ENCODE results near the gene MARK2. TPM values are rescaled to one million over a fixed set of nuclear protein-coding genes. Genes with fewer than 3 reads are reported as not detected.

The MARK2 gene
- total RNA-seq, 1 experiment from 2014 or later, result 12.5 TPM

- no peak for DNase-seq (ENCODE audit: low read depth)
Measured at GRCh38 chr11:63829823-63830489, 9.0 kb upstream of the MARK2 start.

GRCh38 chr11:63831326-63831725, 7.6 kb upstream of the MARK2 start:
- no peak for DNase-seq (ENCODE audit: low read depth)

- no peak for DNase-seq (ENCODE audit: low read depth)
Measured at GRCh38 chr11:63832336-63832735, 6.6 kb upstream of the MARK2 start.

GRCh38 chr11:63833048-63833447, 5.9 kb upstream of the MARK2 start:
- no peak for DNase-seq (ENCODE audit: low read depth)

GRCh38 chr11:63834535-63835157, 4.3 kb upstream of the MARK2 start:
- DNase-seq (ENCODE audit: low read depth), result no peak

GRCh38 chr11:63835158-63835545, 3.8 kb upstream of the MARK2 start:
- DNase-seq (ENCODE audit: low read depth), result no peak

GRCh38 chr11:63837027-63837688, 1.8 kb upstream of the MARK2 start:
- DNase-seq (ENCODE audit: low read depth), result peak; percentile 69

- DNase-seq (ENCODE audit: low read depth), result no peak
Measured at GRCh38 chr11:63837739-63838138, 1.2 kb upstream of the MARK2 start.

GRCh38 chr11:63838150-63838677, 696 bp upstream of the MARK2 start:
- DNase-seq (ENCODE audit: low read depth), result no peak

- peak; percentile 48 for DNase-seq (ENCODE audit: low read depth)
Measured at GRCh38 chr11:63839508-63840355, 822 bp downstream of the MARK2 start.

GRCh38 chr11:63840356-63841060, 1.6 kb downstream of the MARK2 start:
- no peak for DNase-seq (ENCODE audit: low read depth)

- peak; percentile 41 for DNase-seq (ENCODE audit: low read depth)
Measured at GRCh38 chr11:63841554-63841953, 2.6 kb downstream of the MARK2 start.

- no peak for DNase-seq (ENCODE audit: low read depth)
Measured at GRCh38 chr11:63843041-63843440, 4.1 kb downstream of the MARK2 start.

GRCh38 chr11:63844836-63845235, 5.9 kb downstream of the MARK2 start:
- no peak for DNase-seq (ENCODE audit: low read depth)

GRCh38 chr11:63845303-63845702, 6.4 kb downstream of the MARK2 start:
- no peak for DNase-seq (ENCODE audit: low read depth)

GRCh38 chr11:63845911-63846310, 7.0 kb downstream of the MARK2 start:
- no peak for DNase-seq (ENCODE audit: low read depth)

- no peak for DNase-seq (ENCODE audit: low read depth)
Measured at GRCh38 chr11:63846897-63847296, 8.0 kb downstream of the MARK2 start.

GRCh38 chr11:63847363-63847762, 8.5 kb downstream of the MARK2 start:
- no peak for DNase-seq (ENCODE audit: low read depth)

- no peak for DNase-seq (ENCODE audit: low read depth)
Measured at GRCh38 chr11:63849691-63850090, 10.8 kb downstream of the MARK2 start.

GRCh38 chr11:63850920-63851319, 12.0 kb downstream of the MARK2 start:
- DNase-seq (ENCODE audit: low read depth), result no peak

GRCh38 chr11:63851364-63851763, 12.5 kb downstream of the MARK2 start:
- no peak for DNase-seq (ENCODE audit: low read depth)
